WTC11 (cell line): ENCODE results near the gene RBM15. TPM values are rescaled to one million over a fixed set of nuclear protein-coding genes. Genes with fewer than 3 reads are reported as not detected.

Experiments used
- ATAC-seq: fragments of 200-7000 bp; cut with Tn5 transposase; 2 replicates; pipeline ENCODE4 v1.10.0; 2021; ENCODE audit warnings: mild to moderate bottlenecking, moderate library complexity
- CTCF ChIA-PET: fragments of 300-600 bp; sonication (Branson Sonifier 250); formaldehyde crosslinking; loops from one replicate; lab custom pipeline; 2021; ENCODE audit warnings: antibody characterized with exemption; lab: Charles Lee
- POLR2A ChIA-PET: fragments of 350-600 bp; sonication (Branson Sonifier 250); formaldehyde crosslinking; loops from one replicate; lab custom pipeline; 2021; ENCODE audit warnings: antibody characterized with exemption; lab: Charles Lee
- DNase-seq: peaks from one replicate; pipeline ENCODE4 v3.0.0; 2021; ENCODE audit warnings: low spot score
- H3K27ac Mint-ChIP-seq: 2 replicates; pipeline ENCODE4 v1.8.0; 2021; ENCODE audit warnings: mixed read lengths
- H3K27me3 Mint-ChIP-seq: 2 replicates; pipeline ENCODE4 v1.8.0; 2021; ENCODE audit warnings: low read depth, mild to moderate bottlenecking, moderate library complexity, mixed read lengths
- H3K36me3 Mint-ChIP-seq: 2 replicates; pipeline ENCODE4 v1.8.0; 2021; ENCODE audit warnings: mixed read lengths
- H3K4me1 Mint-ChIP-seq: 2 replicates; pipeline ENCODE4 v1.8.0; 2022; ENCODE audit warnings: mixed read lengths
- H3K4me3 Mint-ChIP-seq: 2 replicates; pipeline ENCODE4 v1.8.0; 2021; ENCODE audit warnings: mild to moderate bottlenecking, moderate library complexity, mixed read lengths
- H3K9me3 Mint-ChIP-seq: 2 replicates; pipeline ENCODE4 v1.8.0; 2021; ENCODE audit warnings: mixed read lengths
- ARID4B ChIP-seq: sonication (generic); formaldehyde crosslinking; IDR thresholded peaks from 2 replicates; pipeline ENCODE4 v1.8.0; 2023; ENCODE audit warnings: missing genetic modification reagents, mild to moderate bottlenecking, borderline replicate concordance
- ATF6 ChIP-seq: sonication (generic); formaldehyde crosslinking; IDR thresholded peaks from 2 replicates; pipeline ENCODE4 v1.8.1; 2023; ENCODE audit warnings: mild to moderate bottlenecking, missing genetic modification reagents
- CBFB ChIP-seq: sonication (generic); formaldehyde crosslinking; IDR thresholded peaks from 2 replicates; pipeline ENCODE4 v1.8.1; 2022; ENCODE audit warnings: mild to moderate bottlenecking, low read depth, missing genetic modification reagents
- E2F1 ChIP-seq: sonication (generic); formaldehyde crosslinking; IDR thresholded peaks from 2 replicates; pipeline ENCODE4 v1.8.0; 2022; ENCODE audit warnings: mild to moderate bottlenecking, missing genetic modification reagents
- E2F5 ChIP-seq: sonication (generic); formaldehyde crosslinking; IDR thresholded peaks from 2 replicates; pipeline ENCODE4 v1.8.1; 2022; ENCODE audit warnings: mild to moderate bottlenecking, moderate library complexity, missing genetic modification reagents
- ELF4 ChIP-seq: sonication (generic); formaldehyde crosslinking; IDR thresholded peaks from 2 replicates; pipeline ENCODE4 v1.8.1; 2022; ENCODE audit warnings: low read depth, mild to moderate bottlenecking, moderate library complexity, missing genetic modification reagents
- ERG ChIP-seq: fragments of 250-450 bp; sonication (Bioruptor Pico); IDR thresholded peaks from 2 replicates; pipeline ENCODE4 v1.8.0; 2021; ENCODE audit warnings: mild to moderate bottlenecking
- ESRRA ChIP-seq: sonication (generic); formaldehyde crosslinking; IDR thresholded peaks from 2 replicates; pipeline ENCODE4 v1.8.1; 2022; ENCODE audit warnings: mild to moderate bottlenecking, missing genetic modification reagents, borderline replicate concordance
- ETV6 ChIP-seq: sonication (generic); formaldehyde crosslinking; IDR thresholded peaks from 2 replicates; pipeline ENCODE4 v1.8.1; 2022; ENCODE audit warnings: mild to moderate bottlenecking, missing genetic modification reagents
- FOXP1 ChIP-seq: sonication (generic); formaldehyde crosslinking; IDR thresholded peaks from 2 replicates; pipeline ENCODE4 v1.8.0; 2022; ENCODE audit warnings: missing genetic modification reagents, mild to moderate bottlenecking, moderate library complexity, borderline replicate concordance
- MAX ChIP-seq: sonication (generic); formaldehyde crosslinking; IDR thresholded peaks from 2 replicates; pipeline ENCODE4 v1.8.0; 2022; ENCODE audit warnings: mild to moderate bottlenecking, missing genetic modification reagents
- MYBL2 ChIP-seq: sonication (generic); formaldehyde crosslinking; IDR thresholded peaks from 2 replicates; pipeline ENCODE4 v1.8.1; 2023; ENCODE audit warnings: mild to moderate bottlenecking, moderate library complexity, missing genetic modification reagents
- NFE2L1 ChIP-seq: sonication (generic); formaldehyde crosslinking; IDR thresholded peaks from 2 replicates; pipeline ENCODE4 v1.8.1; 2023; ENCODE audit warnings: missing genetic modification reagents
- NR1H2 ChIP-seq: sonication (generic); formaldehyde crosslinking; IDR thresholded peaks from 2 replicates; pipeline ENCODE4 v1.9.0; 2021; ENCODE audit warnings: mild to moderate bottlenecking, moderate library complexity, missing genetic modification reagents
- NR3C1 ChIP-seq: sonication (generic); formaldehyde crosslinking; conservative IDR thresholded peaks from 2 replicates; pipeline ENCODE4 v1.8.1; 2023; ENCODE audit warnings: low read depth, mild to moderate bottlenecking, missing genetic modification reagents
- SP1 ChIP-seq: sonication (generic); formaldehyde crosslinking; conservative IDR thresholded peaks from 2 replicates; pipeline ENCODE4 v1.8.1; 2022; ENCODE audit warnings: missing genetic modification reagents
- TP53 ChIP-seq: sonication (generic); formaldehyde crosslinking; IDR thresholded peaks from 2 replicates; pipeline ENCODE4 v1.8.1; 2023; ENCODE audit warnings: mild to moderate bottlenecking, missing genetic modification reagents
- ZNF232 ChIP-seq: sonication (generic); formaldehyde crosslinking; IDR thresholded peaks from 2 replicates; pipeline ENCODE4 v1.8.0; 2022; ENCODE audit warnings: mild to moderate bottlenecking, missing genetic modification reagents
- ZNF396 ChIP-seq: fragments of 250-450 bp; sonication (Bioruptor Pico); IDR thresholded peaks from 2 replicates; pipeline ENCODE4 v1.8.0; 2021; ENCODE audit warnings: mild to moderate bottlenecking, moderate library complexity, borderline replicate concordance
- total RNA-seq: library from RNA; stranded (reverse); gene quantifications from 3 replicates; pipeline ENCODE4 v1.2.3, GENCODE V29; 2021

RBM15 gene
- total RNA-seq, 1 experiment from 2014 or later: 50.6 TPM

GRCh38 chr1:110339407-110340206 is 430 bp downstream of the RBM15 start (continued):
- TF ChIP-seq MAX (CRISPR knock-in tag) (peak; percentile 41; the same call in 1 of the 2 replicates), ATF6 (CRISPR knock-in tag) (no peak), ZNF232 (CRISPR knock-in tag) (peak; percentile 82; the same call in 1 of the 2 replicates), MYBL2 (0 out of 2 replicates have a peak, but pooled peaks have one; percentile 62), SP1 (peak; percentile 80; the same call in 1 of the 2 replicates), FOXP1 (CRISPR knock-in tag) (peak; percentile 75), ARID4B (peak; percentile 86; the same call in 1 of the 2 replicates), ELF4 (no peak)

- Mint-ChIP-seq H3K4me1 (peaks cover 61% of the 10 kb centered on the region), H3K36me3 (peaks cover 43% of the 10 kb centered on the region), H3K4me3 (no peak overlapping the region), H3K27ac (no peak overlapping the region; the same call in 1 of the 2 replicates), H3K27me3 (no peaks in the 10 kb centered on the region), H3K9me3 (peaks cover 9% of the 10 kb centered on the region)
- TF ChIP-seq TP53 (no peak), NR1H2 (CRISPR knock-in tag) (no peak), ZNF396 (CRISPR knock-in tag) (no peak), E2F1 (CRISPR knock-in tag) (no peak), E2F5 (no peak), ERG (CRISPR knock-in tag) (no peak), NR3C1 (CRISPR knock-in tag) (no peak), CBFB (no peak), ESRRA (CRISPR knock-in tag) (no peak), NFE2L1 (CRISPR knock-in tag) (no peak), ETV6 (no peak), ATF6 (CRISPR knock-in tag) (no peak)
- CTCF ChIA-PET: interaction anchor here (0.5 to 6.1 kb wide), 4 partner anchors 12 to 132 kb away, joined by 4 to 100 read pairs (median 26); partner anchors contain the start of gene KCNC4
- ATAC-seq (no peak), DNase-seq (no peak)
- POLR2A ChIA-PET: interaction anchor here (0.9 to 2.0 kb wide), 4 partner anchors 9 to 131 kb away, joined by 3 to 5 read pairs (median 4); partner anchors contain the start of gene KCNC4
Measured at GRCh38 chr1:110340207-110340468, 961 bp downstream of the RBM15 start.
